HEK293T (cell line): Measurements from ENCODE around the gene NFIC.

ENCODE experiments used
- CTCF ChIA-PET: fragments of 350-600 bp; formaldehyde crosslinking; extraction: SDS; loops from one replicate; lab custom pipeline; 2021; ENCODE audit warnings: antibody characterized with exemption, inconsistent platforms; lab: Yijun Ruan, JAX
- POLR2A ChIA-PET: fragments of 350-600 bp; formaldehyde crosslinking; extraction: SDS; loops from one replicate; lab custom pipeline; 2020; ENCODE audit warnings: antibody characterized with exemption, inconsistent platforms; lab: Yijun Ruan, JAX
- DNase-seq: peaks from one replicate; pipeline ENCODE4 v3.0.0; 2012; ENCODE audit warnings: mixed read lengths; ENCODE audit errors: extremely low spot score
- ARNT ChIP-seq: fragments of 450-650 bp; IDR thresholded peaks from 2 replicates; pipeline ENCODE4 v1.6.1; 2017; ENCODE audit warnings: mild to moderate bottlenecking
- BHLHE40 ChIP-seq: fragments of 450-650 bp; IDR thresholded peaks from 2 replicates; pipeline ENCODE4 v1.6.1; 2016; ENCODE audit warnings: mild to moderate bottlenecking, moderate library complexity, borderline replicate concordance
- CTBP1 ChIP-seq: fragments of 450-650 bp; IDR thresholded peaks from 2 replicates; pipeline ENCODE4 v1.6.1; 2016; ENCODE audit warnings: borderline replicate concordance
- ELF4 ChIP-seq: fragments of 450-650 bp; IDR thresholded peaks from 2 replicates; pipeline ENCODE4 v1.6.1; 2017; ENCODE audit warnings: antibody characterized with exemption
- FOXA1 ChIP-seq: fragments of 450-650 bp; IDR thresholded peaks from 2 replicates; pipeline ENCODE4 v1.6.1; 2016; ENCODE audit warnings: mild to moderate bottlenecking
- FOXK2 ChIP-seq: fragments of 450-650 bp; IDR thresholded peaks from 2 replicates; pipeline ENCODE4 v1.6.1; 2016; ENCODE audit warnings: mild to moderate bottlenecking
- FOXM1 ChIP-seq: fragments of 450-650 bp; IDR thresholded peaks from 2 replicates; pipeline ENCODE4 v1.6.1; 2017; ENCODE audit warnings: mild to moderate bottlenecking, borderline replicate concordance
- HDGF ChIP-seq: fragments of 450-650 bp; IDR thresholded peaks from 2 replicates; pipeline ENCODE4 v1.6.1; 2017; ENCODE audit warnings: antibody characterized with exemption, borderline replicate concordance
- L3MBTL2 ChIP-seq: fragments of 450-650 bp; conservative IDR thresholded peaks from 2 replicates; pipeline ENCODE4 v1.6.1; 2016; ENCODE audit warnings: mild to moderate bottlenecking
- LEF1 ChIP-seq: fragments of 450-650 bp; IDR thresholded peaks from 2 replicates; pipeline ENCODE4 v1.6.1; 2017; ENCODE audit warnings: mild to moderate bottlenecking, borderline replicate concordance
- NFRKB ChIP-seq: fragments of 450-650 bp; IDR thresholded peaks from 2 replicates; pipeline ENCODE4 v1.6.1; 2016; ENCODE audit warnings: mild to moderate bottlenecking, moderate library complexity
- PKNOX1 ChIP-seq: fragments of 450-650 bp; IDR thresholded peaks from 2 replicates; pipeline ENCODE4 v1.6.1; 2016
- SP1 ChIP-seq: fragments of 450-650 bp; IDR thresholded peaks from 2 replicates; pipeline ENCODE4 v1.6.1; 2017
- SUZ12 ChIP-seq: fragments of 450-650 bp; IDR thresholded peaks from 2 replicates; pipeline ENCODE4 v1.6.1; 2016; ENCODE audit warnings: mild to moderate bottlenecking
- TARDBP ChIP-seq: fragments of 450-650 bp; IDR thresholded peaks from 2 replicates; pipeline ENCODE4 v1.6.1; 2016
- ZNF384 ChIP-seq: fragments of 450-650 bp; IDR thresholded peaks from 2 replicates; pipeline ENCODE4 v1.6.1; 2016

NFIC gene

DNA sequence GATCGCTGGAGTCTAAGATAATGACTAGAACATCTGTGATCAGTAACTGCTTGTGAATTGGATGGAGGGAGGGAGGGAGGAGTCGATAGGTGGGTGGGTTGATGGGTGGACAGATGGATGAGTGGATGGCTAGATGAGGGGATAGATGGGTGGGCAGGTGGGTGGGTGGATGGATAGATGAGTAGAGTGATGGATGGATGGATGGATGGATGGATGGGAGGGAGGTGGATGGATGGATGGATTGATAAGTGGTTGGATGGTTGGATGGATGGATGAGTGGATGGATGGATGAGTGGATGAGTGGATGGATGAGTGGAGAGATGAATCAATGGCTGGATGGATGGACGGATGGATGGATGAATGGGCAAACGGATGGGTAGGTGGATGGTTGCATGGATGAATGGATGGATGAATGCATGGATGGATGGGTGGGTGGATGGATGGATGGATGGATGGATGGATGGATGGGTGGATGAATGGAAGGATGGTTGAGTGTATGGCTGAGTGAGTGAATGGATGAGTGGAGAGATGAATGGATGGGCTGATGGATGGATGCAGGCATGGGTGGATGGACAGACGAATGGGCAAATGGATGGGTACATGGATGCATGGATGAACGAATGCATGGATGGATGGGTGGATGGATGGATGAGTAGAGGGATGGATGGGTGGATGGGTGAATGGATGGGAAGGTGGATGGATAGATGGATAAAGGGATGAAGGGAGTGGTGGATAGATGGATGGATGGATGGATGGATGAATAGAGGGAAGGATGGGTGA is 44.0 kb upstream of the NFIC start:
- ChIA-PET CTCF (no interaction called here), POLR2A (no interaction called here)
- no peak for DNase-seq
- TF ChIP-seq SUZ12 (no peak), ARNT (no peak), PKNOX1 (no peak), BHLHE40 (no peak), SP1 (no peak)

GRCh38 chr19:3323026-3323425 is 43.4 kb upstream of the NFIC start:
- no peak for TF ChIP-seq ZNF384
- no peak for TF ChIP-seq CTBP1
- no peak for TF ChIP-seq PKNOX1
- TF ChIP-seq FOXM1, result no peak
- TF ChIP-seq FOXA1, result no peak
- TF ChIP-seq L3MBTL2, result no peak
- no peak for TF ChIP-seq TARDBP
- TF ChIP-seq ELF4, result no peak
- TF ChIP-seq FOXK2, result no peak
- no peak for TF ChIP-seq LEF1
- TF ChIP-seq HDGF, result no peak
- no peak for TF ChIP-seq BHLHE40
- TF ChIP-seq SUZ12, result no peak
- no peak for TF ChIP-seq ARNT
- TF ChIP-seq SP1, result no peak
- no peak for TF ChIP-seq NFRKB
- no peak for DNase-seq
- ChIA-PET CTCF (no interaction called here), POLR2A (no interaction called here)

- no peak for TF ChIP-seq ARNT
- TF ChIP-seq TARDBP, result no peak
- TF ChIP-seq CTBP1, result no peak
- no peak for TF ChIP-seq ELF4
- no peak for TF ChIP-seq ZNF384
- no peak for TF ChIP-seq FOXM1
- no peak for TF ChIP-seq FOXK2
- TF ChIP-seq SUZ12, result no peak
- no peak for TF ChIP-seq L3MBTL2
- TF ChIP-seq BHLHE40, result no peak
- TF ChIP-seq NFRKB, result no peak
- no peak for TF ChIP-seq SP1
- no peak for TF ChIP-seq PKNOX1
- no peak for TF ChIP-seq LEF1
- TF ChIP-seq HDGF, result no peak
- no peak for TF ChIP-seq FOXA1
- no peak for DNase-seq
- ChIA-PET CTCF (no interaction called here), POLR2A (no interaction called here)
Measured at GRCh38 chr19:3323658-3324057, 42.7 kb upstream of the NFIC start.

DNA sequence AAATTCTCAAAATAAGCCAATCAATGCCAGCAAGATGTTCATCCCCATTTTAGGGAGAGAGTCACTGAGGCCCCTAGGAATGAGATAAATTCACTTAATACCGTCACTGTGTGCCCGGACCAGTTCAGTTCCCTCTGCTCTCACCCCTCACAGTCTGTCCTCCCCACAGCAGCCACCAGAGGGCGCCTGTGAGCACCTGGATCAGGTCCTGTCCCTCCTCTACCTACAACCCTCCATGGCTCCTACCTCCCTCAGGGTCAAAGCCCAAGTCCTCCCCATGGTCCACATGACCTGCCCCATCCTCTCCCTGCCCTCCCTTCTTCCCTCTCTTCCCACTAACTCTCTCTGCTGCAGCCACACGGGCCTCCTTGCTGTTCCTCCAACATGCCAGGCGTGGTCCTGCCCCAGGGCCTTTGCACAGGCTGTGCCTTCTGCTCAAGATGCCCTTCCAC is 42.0 kb upstream of the NFIC start:
- ChIA-PET POLR2A (no interaction called here), CTCF (interaction anchor here (3.2 kb wide), 1 partner anchor 105 kb away, joined by 13 read pairs; no protein-coding TSS in a partner anchor)
- DNase-seq, result peak; percentile 76

DNA sequence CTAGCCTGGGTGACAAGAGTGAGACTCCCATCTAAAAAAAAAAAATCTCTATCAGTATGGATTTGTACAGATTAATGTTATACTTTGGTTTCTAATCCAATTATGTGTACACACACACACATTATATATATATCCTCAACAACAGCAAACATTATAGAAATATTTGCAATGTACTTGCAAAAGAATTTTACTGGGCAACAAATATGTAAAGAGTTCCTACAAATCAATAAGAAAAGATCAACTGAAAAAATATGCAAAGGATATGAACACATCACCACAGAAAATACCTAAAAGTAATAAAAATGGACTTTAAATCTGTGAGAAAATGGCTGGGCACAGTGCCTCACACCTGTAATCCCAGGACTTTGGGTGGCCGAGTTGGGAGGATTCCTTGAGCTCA is 40.9 kb upstream of the NFIC start:
- ChIA-PET CTCF (interaction anchor here (3.2 kb wide), 1 partner anchor 104 kb away, joined by 13 read pairs; no protein-coding TSS in a partner anchor), POLR2A (no interaction called here)
- no peak for DNase-seq
- TF ChIP-seq BHLHE40 (no peak), FOXA1 (no peak), PKNOX1 (no peak), SUZ12 (no peak), SP1 (no peak), LEF1 (no peak), NFRKB (no peak), L3MBTL2 (no peak), ZNF384 (no peak), ARNT (no peak), ELF4 (no peak), CTBP1 (no peak), TARDBP (no peak), HDGF (no peak), FOXK2 (no peak)

More for the DNA sequence above, 42.0 kb upstream of the NFIC start:
- no peak for TF ChIP-seq L3MBTL2
- TF ChIP-seq TARDBP, result no peak
- TF ChIP-seq ELF4, result no peak
- no peak for TF ChIP-seq FOXK2
- TF ChIP-seq NFRKB, result no peak
- TF ChIP-seq ARNT, result no peak
- no peak for TF ChIP-seq LEF1
- no peak for TF ChIP-seq FOXM1
- no peak for TF ChIP-seq BHLHE40
- no peak for TF ChIP-seq SUZ12
- no peak for TF ChIP-seq HDGF
- no peak for TF ChIP-seq CTBP1
- no peak for TF ChIP-seq ZNF384
- TF ChIP-seq SP1, result no peak
